ENCODE data around the gene LRRC45.

- TF ChIP-seq CTCF (IDR thresholded peaks at IDR 0.05) (no peak), POLR2A (IDR thresholded peaks at IDR 0.05) (no peak), EP300 (IDR thresholded peaks at IDR 0.05) (no peak)
Measured at GRCh38 chr17:82060614-82061013, 37.5 kb downstream of the LRRC45 start.
